GM23338 (cell line): ENCODE measurements around the gene SH3BGR. TPM values are rescaled to one million over a fixed set of nuclear protein-coding genes. Genes with fewer than 3 reads are reported as not detected.

ENCODE experiments used
- ATAC-seq: fragments of 200-7000 bp; cut with Tn5 transposase; 3 replicates; pipeline ENCODE4 v1.9.1; 2020
- DNase-seq: peaks from one replicate; pipeline ENCODE4 v3.0.0-alpha.2; 2015; ENCODE audit warnings: low spot score
- H2AFZ ChIP-seq: fragments of 200-600 bp; sonication (generic); 2 replicates; pipeline ENCODE4 v1.8.0; 2016; ENCODE audit warnings: antibody characterized with exemption, mild to moderate bottlenecking, moderate library complexity
- H3F3A ChIP-seq: fragments of 200-600 bp; sonication (generic); replicated peaks from 2 replicates; pipeline ENCODE4 v1.8.0; 2017; ENCODE audit warnings: antibody characterized with exemption, mixed run types, low read depth
- H3K27ac ChIP-seq: fragments of 200-600 bp; sonication (generic); 2 replicates; pipeline ENCODE4 v1.6.1; 2016; ENCODE audit warnings: low read depth
- H3K27me3 ChIP-seq: fragments of 200-600 bp; sonication (generic); 2 replicates; pipeline ENCODE4 v1.8.0; 2016; ENCODE audit warnings: mild to moderate bottlenecking, mixed run types, moderate library complexity; ENCODE audit not compliant: insufficient read depth
- H3K36me3 ChIP-seq: fragments of 200-600 bp; sonication (generic); 2 replicates; pipeline ENCODE4 v1.8.0; 2016; ENCODE audit warnings: mild to moderate bottlenecking; ENCODE audit not compliant: insufficient read depth
- H3K4me1 ChIP-seq: fragments of 200-600 bp; sonication (generic); 2 replicates; pipeline ENCODE4 v1.8.0; 2016; ENCODE audit warnings: mild to moderate bottlenecking, moderate library complexity; ENCODE audit not compliant: insufficient read depth
- H3K4me2 ChIP-seq: fragments of 200-600 bp; sonication (generic); 2 replicates; pipeline ENCODE4 v1.7.1; 2017; ENCODE audit warnings: mixed run types
- H3K4me3 ChIP-seq: fragments of 200-600 bp; sonication (generic); 2 replicates; pipeline ENCODE4 v1.6.1; 2016; ENCODE audit warnings: mixed run types
- H3K79me2 ChIP-seq: fragments of 200-600 bp; sonication (generic); replicated peaks from 2 replicates; pipeline ENCODE4 v1.8.0; 2017; ENCODE audit warnings: mild to moderate bottlenecking; ENCODE audit not compliant: insufficient read depth
- H3K9me2 ChIP-seq: fragments of 200-600 bp; sonication (generic); 2 replicates; pipeline ENCODE4 v1.8.0; 2017; ENCODE audit not compliant: insufficient read depth
- H4K20me1 ChIP-seq: fragments of 200-600 bp; sonication (generic); replicated peaks from 2 replicates; pipeline ENCODE4 v1.8.0; 2017; ENCODE audit warnings: mild to moderate bottlenecking; ENCODE audit not compliant: insufficient read depth
- H3K27ac Mint-ChIP-seq: 2 replicates; pipeline ENCODE4 v1.8.0; 2020; ENCODE audit warnings: inconsistent platforms, mild to moderate bottlenecking, moderate library complexity, mixed read lengths
- H3K27me3 Mint-ChIP-seq: 3 replicates; pipeline ENCODE4 v1.8.0; 2022; ENCODE audit warnings: low read depth, mild to moderate bottlenecking, moderate library complexity, mixed read lengths, inconsistent platforms; ENCODE audit not compliant: insufficient read depth, poor library complexity
- H3K36me3 Mint-ChIP-seq: 3 replicates; pipeline ENCODE4 v1.8.0; 2021; ENCODE audit warnings: low read depth, mild to moderate bottlenecking, inconsistent platforms, moderate library complexity, mixed read lengths
- H3K4me1 Mint-ChIP-seq: 3 replicates; pipeline ENCODE4 v1.8.0; 2020; ENCODE audit warnings: mild to moderate bottlenecking, inconsistent platforms, mixed read lengths
- H3K4me3 Mint-ChIP-seq: 3 replicates; pipeline ENCODE4 v1.8.0; 2021; ENCODE audit warnings: moderate library complexity, mild to moderate bottlenecking, inconsistent platforms, mixed read lengths
- H3K9me3 Mint-ChIP-seq: 3 replicates; pipeline ENCODE4 v1.8.0; 2020; ENCODE audit warnings: moderate library complexity, mild to moderate bottlenecking, inconsistent platforms, mixed read lengths
- CREB1 ChIP-seq: fragments of 250-450 bp; sonication (Bioruptor Pico); IDR thresholded peaks from 2 replicates; pipeline ENCODE4 v1.5.0; 2020; ENCODE audit warnings: low read depth, mild to moderate bottlenecking, moderate library complexity
- ETS1 ChIP-seq: IDR thresholded peaks from 2 replicates; pipeline ENCODE4 v1.6.1; 2016; ENCODE audit warnings: antibody characterized with exemption
- EZH2 ChIP-seq: fragments of 200-600 bp; sonication (generic); IDR thresholded peaks from one replicate; pipeline ENCODE4 v1.8.0; 2017; ENCODE audit warnings: antibody characterized with exemption, mild to moderate bottlenecking, low read depth; ENCODE audit not compliant: unreplicated experiment
- JUNB ChIP-seq: IDR thresholded peaks from one replicate; pipeline ENCODE4 v1.6.1; 2016; ENCODE audit warnings: antibody characterized with exemption; ENCODE audit not compliant: unreplicated experiment
- NANOG ChIP-seq: IDR thresholded peaks from 2 replicates; pipeline ENCODE4 v1.6.1; 2016; ENCODE audit warnings: antibody characterized with exemption, borderline replicate concordance
- POLR2AphosphoS5 ChIP-seq: IDR thresholded peaks from 2 replicates; pipeline ENCODE4 v1.6.1; 2016; ENCODE audit warnings: antibody characterized with exemption, low read depth
- STAT1 ChIP-seq: IDR thresholded peaks from one replicate; pipeline ENCODE4 v1.6.1; 2016; ENCODE audit warnings: antibody characterized with exemption; ENCODE audit not compliant: unreplicated experiment
- ZNF331 ChIP-seq: fragments of 250-450 bp; sonication (Bioruptor Pico); IDR thresholded peaks from 2 replicates; pipeline ENCODE4 v1.5.0; 2020; ENCODE audit warnings: low read depth, mild to moderate bottlenecking, moderate library complexity
- ZNF462 ChIP-seq: fragments of 250-450 bp; sonication (Bioruptor Pico); IDR thresholded peaks from 2 replicates; pipeline ENCODE4 v1.5.0; 2020; ENCODE audit warnings: mild to moderate bottlenecking, moderate library complexity
- polyA plus RNA-seq: library from polyadenylated mRNA; unstranded; fragments of >200 nt; fragmentation: Nextera tagmentation; extraction: Ambion mirVana; gene quantifications from 2 replicates; pipeline ENCODE4 v1.2.1, GENCODE V29; 2016
- total RNA-seq: library from RNA; depleted of rRNA; stranded (reverse); fragments of >200 nt; shearing (Covaris generic); gene quantifications from 2 replicates; pipeline ENCODE4 v1.2.3, GENCODE V29; 2014
- TF ChIP-seq, protein P1 (sequence below): IDR thresholded peaks from one replicate; pipeline ENCODE4 v1.6.1; 2018; ENCODE audit warnings: antibody characterized with exemption; ENCODE audit not compliant: unreplicated experiment

The SH3BGR gene
- total and polyA plus RNA-seq, 2 experiments from 2014 or later, result 5.9 to 18.9 TPM

GRCh38 chr21:39553331-39553730 is 101.6 kb downstream of the SH3BGR start:
- H3K4me1 ChIP-seq, result no peaks in the 10 kb centered on the region
- 0 out of 2 replicates have a peak, but pooled peaks cover 4% of the 10 kb centered on the region for H3F3A ChIP-seq
- TF ChIP-seq, protein P1, sequence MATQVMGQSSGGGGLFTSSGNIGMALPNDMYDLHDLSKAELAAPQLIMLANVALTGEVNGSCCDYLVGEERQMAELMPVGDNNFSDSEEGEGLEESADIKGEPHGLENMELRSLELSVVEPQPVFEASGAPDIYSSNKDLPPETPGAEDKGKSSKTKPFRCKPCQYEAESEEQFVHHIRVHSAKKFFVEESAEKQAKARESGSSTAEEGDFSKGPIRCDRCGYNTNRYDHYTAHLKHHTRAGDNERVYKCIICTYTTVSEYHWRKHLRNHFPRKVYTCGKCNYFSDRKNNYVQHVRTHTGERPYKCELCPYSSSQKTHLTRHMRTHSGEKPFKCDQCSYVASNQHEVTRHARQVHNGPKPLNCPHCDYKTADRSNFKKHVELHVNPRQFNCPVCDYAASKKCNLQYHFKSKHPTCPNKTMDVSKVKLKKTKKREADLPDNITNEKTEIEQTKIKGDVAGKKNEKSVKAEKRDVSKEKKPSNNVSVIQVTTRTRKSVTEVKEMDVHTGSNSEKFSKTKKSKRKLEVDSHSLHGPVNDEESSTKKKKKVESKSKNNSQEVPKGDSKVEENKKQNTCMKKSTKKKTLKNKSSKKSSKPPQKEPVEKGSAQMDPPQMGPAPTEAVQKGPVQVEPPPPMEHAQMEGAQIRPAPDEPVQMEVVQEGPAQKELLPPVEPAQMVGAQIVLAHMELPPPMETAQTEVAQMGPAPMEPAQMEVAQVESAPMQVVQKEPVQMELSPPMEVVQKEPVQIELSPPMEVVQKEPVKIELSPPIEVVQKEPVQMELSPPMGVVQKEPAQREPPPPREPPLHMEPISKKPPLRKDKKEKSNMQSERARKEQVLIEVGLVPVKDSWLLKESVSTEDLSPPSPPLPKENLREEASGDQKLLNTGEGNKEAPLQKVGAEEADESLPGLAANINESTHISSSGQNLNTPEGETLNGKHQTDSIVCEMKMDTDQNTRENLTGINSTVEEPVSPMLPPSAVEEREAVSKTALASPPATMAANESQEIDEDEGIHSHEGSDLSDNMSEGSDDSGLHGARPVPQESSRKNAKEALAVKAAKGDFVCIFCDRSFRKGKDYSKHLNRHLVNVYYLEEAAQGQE, result no peak
- TF ChIP-seq ZNF462 (CRISPR knock-in tag) (no peak), EZH2 (no peak), ETS1 (no peak), POLR2AphosphoS5 (no peak), JUNB (no peak), ZNF331 (CRISPR knock-in tag) (no peak), NANOG (no peak), STAT1 (no peak), CREB1 (CRISPR knock-in tag) (no peak)
- Mint-ChIP-seq H3K27ac (no peak overlapping the region), H3K4me3 (no peak overlapping the region), H3K9me3 (peaks cover 40% of the 10 kb centered on the region), H3K4me1 (peaks cover 5% of the 10 kb centered on the region; the same call in 2 of the 3 replicates), H3K36me3 (peaks cover 45% of the 10 kb centered on the region), H3K27me3 (peaks cover 7% of the 10 kb centered on the region)
- H2AFZ ChIP-seq, result no peak overlapping the region
- DNase-seq, result no peak
- H4K20me1 ChIP-seq, result no peaks in the 10 kb centered on the region
- no peak overlapping the region for H3K27ac ChIP-seq
- no peak overlapping the region for H3K4me3 ChIP-seq
- no peaks in the 10 kb centered on the region for H3K79me2 ChIP-seq
- ATAC-seq, result no peak
- H3K36me3 ChIP-seq, result peaks cover 13% of the 10 kb centered on the region
- peaks cover 11% of the 10 kb centered on the region for H3K9me2 ChIP-seq
- H3K4me2 ChIP-seq, result no peak overlapping the region
- H3K27me3 ChIP-seq, result no peaks in the 10 kb centered on the region
